ENCODE results near the gene FES.

DNA sequence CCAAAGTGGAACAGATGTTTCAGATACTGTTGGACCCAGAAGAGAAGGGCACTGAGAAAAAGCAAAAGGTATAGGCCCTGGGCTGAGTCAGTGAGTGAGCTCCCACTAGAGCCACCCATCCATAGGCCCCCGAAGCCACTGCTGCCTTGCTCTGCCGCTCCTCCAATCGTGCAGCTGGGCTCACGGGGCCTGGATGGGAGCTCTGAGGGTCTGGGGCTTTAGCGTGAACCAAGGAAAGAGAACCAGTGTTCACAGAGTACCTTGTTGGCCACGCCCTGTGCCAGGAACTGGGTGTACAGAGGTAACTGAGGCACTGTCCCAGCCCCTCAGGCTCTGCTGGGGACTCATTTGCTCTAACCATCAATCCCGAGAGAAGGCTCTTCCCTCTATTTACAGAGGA is 55.5 kb downstream of the FES start:
- TF ChIP-seq, protein P1, sequence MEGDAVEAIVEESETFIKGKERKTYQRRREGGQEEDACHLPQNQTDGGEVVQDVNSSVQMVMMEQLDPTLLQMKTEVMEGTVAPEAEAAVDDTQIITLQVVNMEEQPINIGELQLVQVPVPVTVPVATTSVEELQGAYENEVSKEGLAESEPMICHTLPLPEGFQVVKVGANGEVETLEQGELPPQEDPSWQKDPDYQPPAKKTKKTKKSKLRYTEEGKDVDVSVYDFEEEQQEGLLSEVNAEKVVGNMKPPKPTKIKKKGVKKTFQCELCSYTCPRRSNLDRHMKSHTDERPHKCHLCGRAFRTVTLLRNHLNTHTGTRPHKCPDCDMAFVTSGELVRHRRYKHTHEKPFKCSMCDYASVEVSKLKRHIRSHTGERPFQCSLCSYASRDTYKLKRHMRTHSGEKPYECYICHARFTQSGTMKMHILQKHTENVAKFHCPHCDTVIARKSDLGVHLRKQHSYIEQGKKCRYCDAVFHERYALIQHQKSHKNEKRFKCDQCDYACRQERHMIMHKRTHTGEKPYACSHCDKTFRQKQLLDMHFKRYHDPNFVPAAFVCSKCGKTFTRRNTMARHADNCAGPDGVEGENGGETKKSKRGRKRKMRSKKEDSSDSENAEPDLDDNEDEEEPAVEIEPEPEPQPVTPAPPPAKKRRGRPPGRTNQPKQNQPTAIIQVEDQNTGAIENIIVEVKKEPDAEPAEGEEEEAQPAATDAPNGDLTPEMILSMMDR (IDR thresholded peaks at IDR 0.05), result no peak
- TF ChIP-seq POLR2A (IDR thresholded peaks at IDR 0.05), result no peak
